Epidermal melanocyte (primary cell): ENCODE measurements around the gene PES1.
"Not testable (repeated sequence)": the region's sequence is repeated elsewhere in the genome, so short reads cannot be mapped to it uniquely, and the experiment has no call there.

Experiments used
- DNase-seq: peaks from one replicate; pipeline ENCODE4 v3.0.0; 2011; ENCODE audit warnings: low spot score; ENCODE audit not compliant: insufficient read length

PES1 gene

DNA sequence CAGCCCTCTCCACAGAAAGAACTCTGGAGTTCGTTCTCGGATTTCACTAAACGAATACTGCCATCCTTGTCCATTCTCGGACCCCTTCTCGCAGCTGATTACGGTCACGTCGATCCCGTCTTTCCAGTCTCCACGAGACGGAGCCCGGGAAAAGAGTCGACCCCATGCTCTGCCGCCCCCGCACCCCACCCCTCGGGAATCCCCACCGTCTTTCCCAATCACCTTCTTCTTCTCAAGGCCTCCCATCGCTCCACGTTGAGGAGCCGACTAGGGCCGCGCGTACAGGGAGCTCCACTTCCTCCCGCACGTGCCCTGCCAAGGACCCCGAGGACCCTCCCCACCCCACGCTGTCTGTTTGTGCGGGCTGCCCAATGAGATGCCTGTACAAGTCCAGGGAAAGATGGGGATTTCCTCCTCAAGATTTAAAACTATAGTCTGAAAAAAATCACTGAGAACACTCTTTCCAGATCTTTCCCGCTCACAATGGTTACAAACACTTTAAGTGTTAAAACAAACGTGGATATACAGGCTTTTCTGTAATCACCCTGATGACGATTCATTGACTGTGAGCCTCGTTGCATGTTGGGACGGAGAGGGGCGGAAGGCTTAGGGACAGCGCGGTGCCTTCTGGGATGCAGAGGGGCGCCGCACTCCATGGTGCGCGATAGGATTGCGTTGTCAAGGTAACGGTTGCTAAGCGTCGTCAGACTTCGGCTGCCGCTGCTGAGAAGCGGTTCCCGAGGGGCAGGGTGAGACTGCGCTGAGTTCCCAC is at the start of gene PES1:
Gene PES1, minus strand, starts transcription at position 323 of the 772 bp plus-strand sequence. Its CDS starts 77 bp downstream, at position 246.
- peak; percentile 99 for DNase-seq

GRCh38 chr22:30640839-30641430 is 49.2 kb upstream of the PES1 start:
- DNase-seq = no peak

GRCh38 chr22:30640361-30640760 is 48.7 kb upstream of the PES1 start:
- DNase-seq = no peak

- no peak for DNase-seq
Observed at GRCh38 chr22:30637701-30638114, 46.0 kb upstream of the PES1 start.

DNA sequence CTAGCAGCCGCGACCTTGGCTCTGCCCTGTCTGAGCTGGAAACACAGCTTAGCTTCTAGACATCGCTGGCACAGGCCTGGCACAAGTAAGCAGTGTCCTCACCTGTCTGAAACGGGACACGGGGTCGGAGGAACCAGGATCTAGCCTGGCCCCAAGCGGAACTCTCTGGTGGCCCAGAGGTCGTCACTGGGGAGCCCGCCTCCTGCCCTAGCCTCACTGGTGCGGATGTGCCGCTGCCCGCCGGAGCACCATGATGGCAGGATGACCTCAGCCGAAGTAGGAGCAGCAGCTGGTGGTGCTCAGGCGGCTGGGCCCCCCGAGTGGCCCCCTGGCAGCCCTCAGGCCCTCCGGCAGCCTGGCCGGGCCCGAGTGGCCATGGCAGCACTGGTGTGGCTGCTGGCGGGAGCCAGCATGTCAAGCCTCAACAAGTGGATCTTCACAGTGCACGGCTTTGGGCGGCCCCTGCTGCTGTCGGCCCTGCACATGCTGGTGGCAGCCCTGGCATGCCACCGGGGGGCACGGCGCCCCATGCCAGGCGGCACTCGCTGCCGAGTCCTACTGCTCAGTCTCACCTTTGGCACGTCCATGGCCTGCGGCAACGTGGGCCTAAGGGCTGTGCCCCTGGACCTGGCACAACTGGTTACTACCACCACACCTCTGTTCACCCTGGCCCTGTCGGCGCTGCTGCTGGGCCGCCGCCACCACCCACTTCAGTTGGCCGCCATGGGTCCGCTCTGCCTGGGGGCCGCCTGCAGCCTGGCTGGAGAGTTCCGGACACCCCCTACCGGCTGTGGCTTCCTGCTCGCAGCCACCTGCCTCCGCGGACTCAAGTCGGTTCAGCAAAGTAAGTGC is 44.7 kb upstream of the PES1 start:
- no peak for DNase-seq

DNA sequence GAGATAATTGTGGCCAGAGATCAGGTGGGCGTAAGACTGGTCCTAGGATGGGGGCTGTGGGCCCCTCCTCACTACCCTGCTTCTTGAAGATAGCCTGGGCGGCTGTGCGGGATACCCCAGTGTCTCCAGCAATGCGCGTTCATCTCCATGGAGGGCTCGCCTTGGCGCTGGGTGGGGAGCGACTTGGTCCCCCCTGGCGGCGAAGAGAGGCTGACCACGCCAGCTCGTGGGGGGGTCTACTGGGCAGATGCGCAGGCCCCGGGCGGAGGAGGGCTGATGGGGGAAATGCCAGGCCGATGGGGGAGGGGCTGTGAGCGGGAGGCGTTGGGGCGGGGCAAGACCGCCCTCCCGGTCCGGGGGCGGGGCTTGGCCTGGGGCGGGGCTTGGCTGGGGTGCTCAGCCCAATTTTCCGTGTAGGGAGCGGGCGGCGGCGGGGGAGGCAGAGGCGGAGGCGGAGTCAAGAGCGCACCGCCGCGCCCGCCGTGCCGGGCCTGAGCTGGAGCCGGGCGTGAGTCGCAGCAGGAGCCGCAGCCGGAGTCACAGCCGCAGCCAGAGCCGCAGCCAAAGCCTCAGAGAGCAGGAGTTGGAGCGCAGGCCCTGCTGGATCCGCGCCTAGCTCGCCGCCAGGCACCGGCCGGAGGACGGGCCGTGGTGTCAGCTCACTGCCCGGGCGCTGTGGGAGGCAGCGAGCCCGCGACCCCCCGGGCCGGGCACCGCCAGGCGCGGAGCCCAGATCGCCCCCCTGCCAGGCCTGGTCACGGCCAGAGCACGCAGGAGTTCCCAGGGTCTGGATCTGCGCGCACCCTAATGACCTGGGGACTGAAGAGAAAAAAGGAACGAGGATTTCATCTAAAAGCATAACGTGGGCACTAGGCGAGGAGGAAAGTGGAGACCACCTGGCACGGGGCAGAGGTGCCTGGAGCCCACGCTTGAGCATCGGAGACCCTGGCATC is 43.8 kb upstream of the PES1 start, which contains the start of gene SLC35E4:
Gene SLC35E4, plus strand, starts transcription at position 509 of the 953 bp plus-strand sequence. CDS start 670 bp downstream, outside the sequence.
- peak; percentile 96 for DNase-seq

- peak; percentile 98 for DNase-seq
Observed at GRCh38 chr22:30634471-30635233, 42.9 kb upstream of the PES1 start.

DNA sequence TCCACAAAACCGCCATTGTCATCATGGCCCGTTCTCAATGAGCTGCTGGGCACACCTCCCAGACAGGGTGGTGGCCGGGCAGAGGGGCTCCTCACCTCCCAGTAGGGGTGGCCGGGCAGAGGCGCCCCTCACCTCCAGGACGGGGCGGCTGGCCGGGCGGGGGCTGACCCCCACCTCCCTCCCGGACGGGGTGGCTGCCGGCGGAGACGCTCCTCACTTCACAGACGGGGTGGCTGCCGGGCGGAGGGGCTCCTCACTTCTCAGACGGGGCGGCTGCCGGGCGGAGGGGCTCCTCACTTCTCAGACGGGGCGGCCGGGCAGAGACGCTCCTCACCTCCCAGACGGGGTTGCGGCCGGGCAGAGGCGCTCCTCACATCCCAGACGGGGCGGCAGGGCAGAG is 39.8 kb upstream of the PES1 start:
- DNase-seq = not testable (repeated sequence)

DNA sequence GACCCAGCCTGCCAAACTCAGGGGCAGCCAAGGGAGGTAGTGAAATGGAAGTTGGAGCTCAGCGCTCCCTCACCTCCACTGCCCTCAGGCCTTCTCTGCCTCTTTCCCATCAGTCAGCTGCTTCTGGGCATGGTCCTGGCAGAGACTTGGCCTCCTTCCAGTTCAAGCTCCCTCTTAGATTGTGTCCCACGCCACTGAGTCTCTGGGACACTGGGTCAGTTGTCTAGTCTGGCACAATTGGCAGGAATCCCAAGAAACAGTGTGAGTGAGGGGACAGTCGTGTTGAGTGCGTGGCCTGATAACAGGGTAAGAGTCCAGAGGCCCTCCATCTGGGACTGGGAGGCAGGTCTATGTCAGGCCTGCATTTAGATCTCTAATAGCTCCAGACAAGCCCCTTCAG is 36.8 kb upstream of the PES1 start:
- DNase-seq = no peak

- no peak for DNase-seq
Observed at GRCh38 chr22:30627471-30627870, 35.8 kb upstream of the PES1 start.

- no peak for DNase-seq
Observed at GRCh38 chr22:30626413-30626812, 34.7 kb upstream of the PES1 start.

GRCh38 chr22:30619909-30620308 is 28.2 kb upstream of the PES1 start:
- not testable (repeated sequence) for DNase-seq

DNA sequence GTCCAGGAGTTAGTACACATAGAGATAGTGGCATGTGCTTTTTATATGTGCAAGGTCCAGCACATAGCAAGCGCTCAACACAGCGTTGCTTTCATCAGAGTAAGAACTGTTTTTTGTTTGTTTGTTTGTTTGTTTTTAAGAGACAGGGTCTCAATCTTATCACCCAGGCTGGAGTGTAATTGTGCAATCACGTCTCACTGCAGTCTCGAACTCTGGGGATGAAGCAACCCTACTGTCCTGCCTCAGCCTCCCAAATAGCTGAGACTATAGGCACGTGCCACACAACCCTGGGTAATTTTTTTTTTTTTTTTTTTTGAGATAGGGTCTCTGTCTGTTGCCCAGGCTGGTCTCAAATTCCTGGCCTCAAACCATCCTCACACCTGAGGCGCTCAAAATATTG is 26.1 kb upstream of the PES1 start:
- no peak for DNase-seq

GRCh38 chr22:30615543-30615954 is 23.8 kb upstream of the PES1 start:
- no peak for DNase-seq

GRCh38 chr22:30614879-30615278 is 23.2 kb upstream of the PES1 start:
- DNase-seq = no peak

- DNase-seq = no peak
Observed at GRCh38 chr22:30614268-30614667, 22.6 kb upstream of the PES1 start.

GRCh38 chr22:30612789-30613188 is 21.1 kb upstream of the PES1 start:
- DNase-seq = no peak

- DNase-seq = no peak
Observed at GRCh38 chr22:30611197-30611596, 19.5 kb upstream of the PES1 start.

- no peak for DNase-seq
Observed at GRCh38 chr22:30610299-30610698, 18.6 kb upstream of the PES1 start.
